HG03175 (cell line): ENCODE results near the gene TPSB2.
"Not testable (repeated sequence)": the region's sequence is repeated elsewhere in the genome, so short reads cannot be mapped to it uniquely, and the experiment has no call there.

Source experiments
- ATAC-seq: cut with Tn5 transposase; IDR thresholded peaks from one replicate; pipeline ENCODE4 v1.9.1; 2021; ENCODE audit warnings: mild to moderate bottlenecking, moderate library complexity; ENCODE audit not compliant: unreplicated experiment

TPSB2 gene

GRCh38 chr16:1230084-1230470 is at the start of gene TPSB2:
TPSB2 (minus strand) TSS chr16:1230184; CDS start chr16:1229951, 233 bp downstream.
- not testable (repeated sequence) for ATAC-seq

- no peak for ATAC-seq
These were observed 49.3 kb upstream of the TPSB2 start for GRCh38 chr16:1279081-1279944.

GRCh38 chr16:1278477-1278876 is 48.5 kb upstream of the TPSB2 start:
- ATAC-seq: no peak

GRCh38 chr16:1277617-1278282 is 47.8 kb upstream of the TPSB2 start:
- ATAC-seq: no peak

DNA sequence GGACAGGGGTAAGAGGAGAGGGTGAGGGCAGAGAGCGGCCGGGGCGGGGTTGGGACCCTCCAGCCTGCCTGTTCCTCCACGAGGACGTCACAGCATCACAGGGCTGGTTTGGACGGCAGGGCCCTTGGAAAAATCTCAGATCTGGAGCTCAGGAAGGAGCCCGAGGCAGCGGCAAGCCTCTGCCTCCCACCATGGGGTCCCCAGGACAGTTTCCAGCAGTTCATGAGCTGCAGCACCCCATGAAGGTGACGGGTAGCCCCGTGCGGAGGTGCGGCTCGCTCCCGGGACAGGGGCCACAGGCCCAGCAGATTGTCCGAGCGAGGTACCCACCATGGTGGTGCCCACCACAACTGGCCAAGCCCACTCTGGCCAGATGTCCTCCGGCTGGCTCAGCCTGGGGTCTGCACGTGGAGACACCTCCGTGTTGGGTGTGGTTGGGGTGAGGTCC is 47.2 kb upstream of the TPSB2 start:
- ATAC-seq: no peak

GRCh38 chr16:1276580-1276878 is 46.5 kb upstream of the TPSB2 start:
- ATAC-seq: no peak

- ATAC-seq: no peak
These were observed 46.0 kb upstream of the TPSB2 start for GRCh38 chr16:1275791-1276579.

DNA sequence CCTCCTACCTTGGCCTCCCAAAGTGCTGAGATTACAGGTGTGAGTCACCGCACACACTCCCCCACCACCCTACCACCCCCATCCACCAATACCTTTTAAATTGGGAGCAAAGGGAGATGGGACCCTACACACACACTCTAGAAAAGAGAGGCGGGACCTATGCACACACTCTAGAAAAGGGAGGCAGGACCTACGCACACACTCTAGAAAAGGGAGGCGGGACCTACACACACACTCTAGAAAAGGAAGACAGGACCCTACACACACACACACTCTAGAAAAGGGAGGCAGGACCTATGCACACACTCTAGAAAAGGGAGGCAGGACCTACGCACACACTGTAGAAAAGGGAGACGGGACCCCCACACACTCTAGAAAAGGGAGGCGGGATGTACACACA is 44.8 kb upstream of the TPSB2 start:
- ATAC-seq: no peak

DNA sequence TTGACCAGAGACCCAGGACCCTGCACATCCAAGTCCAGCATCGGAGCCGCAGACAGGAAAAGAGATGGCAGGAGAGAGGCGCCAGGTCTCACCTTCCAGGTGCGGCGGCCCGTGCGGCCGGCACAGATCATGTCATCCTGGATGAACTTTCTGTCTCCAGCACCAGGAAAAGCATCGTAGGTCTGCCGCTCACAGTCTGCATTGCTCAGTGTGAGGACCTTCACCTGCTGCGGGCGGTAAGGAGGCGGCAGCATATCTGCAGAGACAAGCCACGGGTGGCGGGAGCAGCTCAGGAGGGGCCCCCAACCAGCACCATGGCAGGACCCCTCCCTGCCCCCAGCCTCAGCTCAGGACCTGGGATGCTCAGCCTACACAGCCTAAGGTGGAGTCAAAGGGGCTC is 43.8 kb upstream of the TPSB2 start:
- no peak for ATAC-seq

- ATAC-seq: no peak
These were observed 42.6 kb upstream of the TPSB2 start for GRCh38 chr16:1272453-1273198.

GRCh38 chr16:1271724-1272413 is 41.9 kb upstream of the TPSB2 start:
- not testable (repeated sequence) for ATAC-seq

- no peak for ATAC-seq
These were observed 41.4 kb upstream of the TPSB2 start for GRCh38 chr16:1271380-1271723.

- ATAC-seq: not testable (repeated sequence)
These were observed 39.4 kb upstream of the TPSB2 start for GRCh38 chr16:1269418-1269817.

DNA sequence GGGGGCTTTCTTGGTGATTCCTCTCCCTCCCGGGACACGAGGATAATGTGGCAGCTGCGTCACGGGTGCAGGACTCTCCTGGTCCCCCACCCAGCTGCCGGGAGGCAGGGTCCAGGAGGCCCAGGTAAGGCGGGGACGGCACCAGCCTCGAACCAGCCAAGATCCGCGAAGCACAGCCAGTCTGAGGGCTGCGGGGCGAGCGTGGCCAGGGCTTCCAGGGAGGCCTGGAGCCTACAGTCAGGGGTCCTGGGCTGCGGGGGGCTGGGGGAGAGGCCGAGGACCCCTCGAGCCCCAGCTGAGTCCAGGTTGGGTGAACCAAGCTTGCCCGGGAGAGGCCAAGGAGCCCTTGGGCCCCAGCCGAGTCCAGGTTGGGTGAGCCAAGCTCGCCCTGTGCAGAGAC is 35.8 kb upstream of the TPSB2 start:
- no peak for ATAC-seq

GRCh38 chr16:1265090-1265630 is 35.2 kb upstream of the TPSB2 start:
- ATAC-seq: no peak

DNA sequence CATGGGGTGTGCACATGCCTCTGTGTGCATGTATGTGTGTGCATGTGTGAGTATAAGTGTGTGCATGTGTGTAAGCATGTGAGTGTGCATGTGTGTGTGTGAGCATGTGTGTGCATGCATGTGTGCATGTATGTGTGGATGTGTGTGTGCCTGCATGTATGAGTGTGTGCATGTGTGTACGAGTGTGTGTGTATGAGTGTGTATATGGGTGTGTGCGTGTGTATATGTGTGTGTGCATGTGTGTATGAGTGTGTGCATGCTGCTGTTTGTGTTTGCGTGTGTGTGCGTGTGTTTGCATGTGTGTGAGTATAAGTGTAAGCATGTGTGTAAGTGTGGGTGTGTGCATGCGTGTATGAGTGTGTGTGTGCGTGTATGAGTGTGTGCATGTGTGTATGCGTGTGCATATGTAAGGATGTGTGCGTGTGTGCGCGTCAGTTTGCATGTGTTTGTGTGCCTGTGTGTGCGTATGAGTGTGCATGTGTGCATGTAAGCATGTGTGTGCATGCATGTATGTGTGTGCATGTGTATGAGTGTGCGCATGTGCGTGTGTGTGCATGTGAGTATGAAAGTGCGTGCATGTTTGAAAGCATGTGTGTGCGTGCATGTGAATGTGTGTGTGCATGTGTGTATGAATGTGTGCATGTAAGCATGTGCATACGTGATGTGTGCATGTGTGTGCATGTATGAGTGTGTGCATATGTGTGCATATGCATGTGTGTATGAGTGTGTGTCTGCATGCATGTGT is 34.5 kb upstream of the TPSB2 start:
- no peak for ATAC-seq

DNA sequence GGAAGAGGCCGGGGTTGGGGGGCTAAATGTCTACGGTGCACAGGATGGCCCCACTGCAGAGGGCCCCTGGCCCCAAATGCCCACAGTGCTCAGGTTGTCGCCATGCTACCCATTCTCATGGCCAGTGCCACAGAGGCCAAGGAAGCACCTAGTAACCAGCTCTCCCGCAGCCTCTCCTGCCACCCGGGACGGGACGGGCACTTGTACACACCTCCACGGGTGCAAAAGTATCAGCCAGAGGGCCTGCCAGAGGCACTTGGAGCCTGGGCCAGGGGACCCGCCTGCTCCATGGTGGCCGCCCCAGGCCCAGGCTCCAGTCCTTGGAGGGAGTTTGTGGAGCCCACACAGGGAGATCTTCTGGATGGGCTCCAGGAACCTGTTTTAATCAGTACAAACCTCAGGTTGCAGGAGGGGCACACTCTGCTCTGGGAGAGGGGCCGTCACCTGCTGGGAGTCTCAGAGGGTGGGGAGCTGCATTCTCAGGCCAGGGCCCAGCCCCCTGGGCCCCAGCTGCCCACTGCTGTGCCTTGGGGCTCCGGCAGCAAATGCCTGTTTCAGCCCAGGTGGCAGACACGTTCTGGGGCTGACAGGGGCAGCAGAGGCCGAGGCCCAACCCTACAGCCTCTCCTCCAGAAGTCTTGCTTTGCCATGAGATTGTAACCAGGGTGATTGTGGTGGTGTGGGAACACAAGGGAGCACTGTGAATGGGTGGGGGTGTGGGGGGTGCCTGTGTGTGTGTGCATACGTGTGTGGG is 33.8 kb upstream of the TPSB2 start:
- ATAC-seq: no peak

GRCh38 chr16:1262846-1263221 is 32.9 kb upstream of the TPSB2 start:
- ATAC-seq: no peak
